SK-N-MC (cell line): ENCODE data around the gene SPG7.

Experiments used
- EZH2 ChIP-seq: fragments of 200-600 bp; sonication (generic); IDR thresholded peaks from one replicate; pipeline ENCODE4 v1.6.1; 2017; ENCODE audit warnings: antibody characterized with exemption
- FOXP2 ChIP-seq: optimal IDR thresholded peaks from 2 replicates; pipeline ENCODE3; 2011; ENCODE audit warnings: mild to moderate bottlenecking, moderate library complexity; ENCODE audit not compliant: insufficient read depth; ENCODE audit errors: extremely low read length, control extremely low read depth
- POLR2AphosphoS5 ChIP-seq: IDR thresholded peaks from 2 replicates; pipeline ENCODE4 v1.6.1; 2012; ENCODE audit warnings: mild to moderate bottlenecking, low read depth, low read length, borderline replicate concordance

GRCh38 chr16:89596957-89597649 lies 88.9 kb downstream of the SPG7 start:
- TF ChIP-seq EZH2 (no peak), POLR2AphosphoS5 (no peak), FOXP2 (no peak)
